Kidney epithelial cell (primary cell): ENCODE data around the gene DEDD. TPM values are rescaled to one million over a fixed set of nuclear protein-coding genes. Genes with fewer than 3 reads are reported as not detected.

Experiments
- DNase-seq: peaks from one replicate; pipeline ENCODE4 v3.0.0-alpha.2; 2010; ENCODE audit warnings: low read depth
- H3K27me3 ChIP-seq: 2 replicates; pipeline ENCODE4 v1.6.0; 2011; ENCODE audit warnings: low read length; ENCODE audit not compliant: control insufficient read depth, insufficient read depth
- H3K36me3 ChIP-seq: 2 replicates; pipeline ENCODE4 v1.5.1; 2011; ENCODE audit warnings: low read length; ENCODE audit not compliant: control insufficient read depth, insufficient read depth
- H3K4me3 ChIP-seq: 2 replicates; pipeline ENCODE4 v1.5.1; 2011; ENCODE audit warnings: low read depth, mild to moderate bottlenecking, control low read depth, low read length
- total RNA-seq: library from RNA; depleted of rRNA; stranded (reverse); fragments of >200 nt; gene quantifications from 2 replicates; pipeline ENCODE4 v1.2.3, GENCODE V29; 2015
- TF ChIP-seq, protein P1 (sequence below): IDR thresholded peaks from 2 replicates; pipeline ENCODE4 v1.5.1; 2011; ENCODE audit warnings: mild to moderate bottlenecking, moderate library complexity, low read length, control low read depth, inconsistent platforms; ENCODE audit not compliant: insufficient read depth, poor library complexity, severe bottlenecking

Gene DEDD
- total RNA-seq, 1 donor from 2014 or later = 42.1 TPM

GRCh38 chr1:161172776-161173376, 40.4 kb upstream of the DEDD start:
- Histone ChIP-seq H3K4me3 (no peak overlapping the region), H3K36me3 (peaks cover 3% of the 10 kb centered on the region), H3K27me3 (no peaks in the 10 kb centered on the region)
- TF ChIP-seq, protein P1, sequence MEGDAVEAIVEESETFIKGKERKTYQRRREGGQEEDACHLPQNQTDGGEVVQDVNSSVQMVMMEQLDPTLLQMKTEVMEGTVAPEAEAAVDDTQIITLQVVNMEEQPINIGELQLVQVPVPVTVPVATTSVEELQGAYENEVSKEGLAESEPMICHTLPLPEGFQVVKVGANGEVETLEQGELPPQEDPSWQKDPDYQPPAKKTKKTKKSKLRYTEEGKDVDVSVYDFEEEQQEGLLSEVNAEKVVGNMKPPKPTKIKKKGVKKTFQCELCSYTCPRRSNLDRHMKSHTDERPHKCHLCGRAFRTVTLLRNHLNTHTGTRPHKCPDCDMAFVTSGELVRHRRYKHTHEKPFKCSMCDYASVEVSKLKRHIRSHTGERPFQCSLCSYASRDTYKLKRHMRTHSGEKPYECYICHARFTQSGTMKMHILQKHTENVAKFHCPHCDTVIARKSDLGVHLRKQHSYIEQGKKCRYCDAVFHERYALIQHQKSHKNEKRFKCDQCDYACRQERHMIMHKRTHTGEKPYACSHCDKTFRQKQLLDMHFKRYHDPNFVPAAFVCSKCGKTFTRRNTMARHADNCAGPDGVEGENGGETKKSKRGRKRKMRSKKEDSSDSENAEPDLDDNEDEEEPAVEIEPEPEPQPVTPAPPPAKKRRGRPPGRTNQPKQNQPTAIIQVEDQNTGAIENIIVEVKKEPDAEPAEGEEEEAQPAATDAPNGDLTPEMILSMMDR = no peak
- no peak for DNase-seq

DNA sequence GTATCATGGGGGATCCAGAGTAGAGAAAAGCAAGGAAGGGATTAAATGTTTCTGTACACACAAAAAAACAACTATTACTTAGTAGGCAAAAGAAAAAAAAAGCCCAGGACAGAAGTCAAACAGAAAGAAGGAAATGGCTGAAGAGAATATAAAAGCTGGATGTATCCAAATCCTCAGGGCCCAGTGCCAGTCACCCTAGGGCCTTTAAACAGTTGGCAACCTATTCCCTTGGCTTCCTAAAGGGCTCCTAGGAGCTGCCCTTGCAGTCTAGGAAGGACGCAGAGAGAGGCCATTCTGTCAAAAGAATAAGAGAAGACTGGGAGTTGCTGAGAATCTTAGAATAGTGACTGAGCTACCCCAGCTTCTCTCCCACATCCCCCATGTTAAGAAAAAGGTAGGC, 39.9 kb upstream of the DEDD start:
- H3K4me3 ChIP-seq = no peak overlapping the region
- no peaks in the 10 kb centered on the region for H3K27me3 ChIP-seq
- TF ChIP-seq, protein P1 = no peak
- peaks cover 3% of the 10 kb centered on the region for H3K36me3 ChIP-seq
- DNase-seq = no peak

DNA sequence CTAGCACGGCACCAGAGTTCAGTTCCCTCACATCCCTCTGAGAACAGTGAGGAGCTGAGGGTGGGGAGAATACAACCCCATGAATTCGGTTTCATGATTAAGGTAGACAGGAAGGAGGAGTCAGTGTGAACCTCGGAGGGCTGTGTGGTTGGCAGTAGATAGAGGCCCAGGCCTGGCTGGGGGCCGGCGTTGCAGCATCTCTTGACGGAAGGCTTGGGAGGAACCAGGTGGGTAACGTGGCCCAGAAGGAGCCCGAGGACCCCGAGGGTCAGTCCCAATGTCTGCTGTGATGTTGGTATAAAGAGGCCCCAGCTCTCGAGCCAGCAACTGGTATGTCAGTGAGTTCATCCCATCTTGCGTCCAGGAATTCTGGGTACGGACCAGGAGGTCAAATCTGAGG, 39.2 kb upstream of the DEDD start:
- peaks cover 3% of the 10 kb centered on the region for H3K36me3 ChIP-seq
- no peaks in the 10 kb centered on the region for H3K27me3 ChIP-seq
- TF ChIP-seq, protein P1 = no peak
- H3K4me3 ChIP-seq = no peak overlapping the region
- no peak for DNase-seq

- TF ChIP-seq, protein P1 = no peak
- peaks cover 3% of the 10 kb centered on the region for H3K36me3 ChIP-seq
Measured at GRCh38 chr1:161171191-161171590, 38.7 kb upstream of the DEDD start.

DNA sequence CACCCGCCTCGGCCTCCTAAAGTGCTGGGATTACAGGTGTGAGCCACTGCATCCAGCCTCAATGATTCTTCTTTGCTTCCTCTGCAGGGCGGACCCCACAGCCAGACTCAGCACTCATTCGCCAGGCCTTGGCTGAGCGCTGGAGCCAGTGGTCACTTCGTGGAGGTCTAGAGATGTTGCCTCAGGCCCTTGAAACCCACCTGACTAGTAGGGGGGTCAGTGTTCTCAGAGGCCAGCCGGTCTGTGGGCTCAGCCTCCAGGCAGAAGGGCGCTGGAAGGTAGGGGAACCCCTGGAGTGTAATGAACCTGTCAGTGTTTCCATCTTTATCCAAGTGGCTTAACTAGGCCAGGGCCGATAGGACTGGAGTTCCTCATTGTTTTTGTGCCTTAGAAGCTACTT, 36.4 kb upstream of the DEDD start:
- H3K27me3 ChIP-seq = no peaks in the 10 kb centered on the region
- no peak for DNase-seq
- TF ChIP-seq, protein P1 = no peak
- no peak overlapping the region for H3K4me3 ChIP-seq
- peaks cover 5% of the 10 kb centered on the region for H3K36me3 ChIP-seq

More at GRCh38 chr1:161171191-161171590, 38.7 kb upstream of the DEDD start:
- no peak for DNase-seq
- no peak overlapping the region for H3K4me3 ChIP-seq
- no peaks in the 10 kb centered on the region for H3K27me3 ChIP-seq
